HL-60 (cell line): ENCODE measurements around the gene NANOG.
"Not testable (repeated sequence)": the region's sequence is repeated elsewhere in the genome, so short reads cannot be mapped to it uniquely, and the experiment has no call there.

Source experiments
- DNase-seq, 2 experiments: peaks; one replicate each; pipeline ENCODE4 v3.0.0-alpha.2; 2010 to 2020; ENCODE audit warnings: low read depth in 1 of 2, low spot score in 1 of 2
- H3K27ac ChIP-seq: fragments of 250-450 bp; sonication (Bioruptor Pico); replicated peaks from 2 replicates; pipeline ENCODE4 v1.5.1; 2020; ENCODE audit warnings: mild to moderate bottlenecking, moderate library complexity
- H3K27me3 ChIP-seq: fragments of 250-450 bp; sonication (Bioruptor Pico); 2 replicates; pipeline ENCODE4 v1.5.1; 2021; ENCODE audit warnings: mild to moderate bottlenecking, moderate library complexity; ENCODE audit not compliant: insufficient read depth, poor library complexity, severe bottlenecking
- H3K4me3 ChIP-seq: replicated peaks from 2 replicates; pipeline ENCODE4 v1.5.1; 2011; ENCODE audit warnings: mild to moderate bottlenecking, control low read depth, low read length; ENCODE audit not compliant: insufficient read depth
- CTCF ChIP-seq: IDR thresholded peaks from one replicate; pipeline ENCODE4 v1.5.1; 2011; ENCODE audit warnings: low read length, control low read depth, inconsistent platforms; ENCODE audit not compliant: insufficient read depth
- GABPA ChIP-seq: IDR thresholded peaks from 2 replicates; pipeline ENCODE4 v1.6.1; 2012; ENCODE audit warnings: low read depth
- POLR2AphosphoS5 ChIP-seq: IDR thresholded peaks from 2 replicates; pipeline ENCODE4 v1.6.1; 2012; ENCODE audit warnings: low read depth
- REST ChIP-seq: IDR thresholded peaks from 2 replicates; pipeline ENCODE4 v1.6.1; 2012; ENCODE audit warnings: low read depth; ENCODE audit not compliant: insufficient replicate concordance
- SPI1 ChIP-seq: IDR thresholded peaks from 2 replicates; pipeline ENCODE4 v1.6.1; 2012; ENCODE audit warnings: low read depth, mild to moderate bottlenecking, borderline replicate concordance

Gene NANOG

GRCh38 chr12:7782055-7782454 lies 7.1 kb upstream of the NANOG start:
- no peak overlapping the region for H3K4me3 ChIP-seq
- no peaks in the 10 kb centered on the region for H3K27me3 ChIP-seq
- no peak for DNase-seq
- no peak for TF ChIP-seq REST
- no peak for TF ChIP-seq SPI1
- TF ChIP-seq CTCF: no peak
- no peak for TF ChIP-seq GABPA
- TF ChIP-seq POLR2AphosphoS5: no peak
- no peak overlapping the region for H3K27ac ChIP-seq

- H3K27me3 ChIP-seq, H3K27ac ChIP-seq, H3K4me3 ChIP-seq, DNase-seq: not testable (repeated sequence)
Measured at GRCh38 chr12:7783433-7783832, 5.8 kb upstream of the NANOG start.

GRCh38 chr12:7784701-7785100 lies 4.5 kb upstream of the NANOG start:
- Histone ChIP-seq H3K27me3 (no peaks in the 10 kb centered on the region), H3K4me3 (no peak overlapping the region), H3K27ac (no peak overlapping the region)
- DNase-seq: no peak
- TF ChIP-seq POLR2AphosphoS5 (no peak), REST (no peak), GABPA (no peak), CTCF (no peak), SPI1 (no peak)

GRCh38 chr12:7787574-7788293 lies 1.5 kb upstream of the NANOG start:
- no peaks in the 10 kb centered on the region for H3K27me3 ChIP-seq
- H3K4me3 ChIP-seq: no peak overlapping the region
- H3K27ac ChIP-seq: no peak overlapping the region
- TF ChIP-seq CTCF (no peak), GABPA (no peak), POLR2AphosphoS5 (no peak), REST (no peak), SPI1 (no peak)
- DNase-seq: no peak
